GM12878 (cell line): ENCODE measurements around the gene SMARCAD1. TPM values are rescaled to one million over a fixed set of nuclear protein-coding genes. Genes with fewer than 3 reads are reported as not detected.

Experiments used
- BCLAF1 ChIP-seq: fragments of 450-650 bp; IDR thresholded peaks from 2 replicates; pipeline ENCODE4 v1.6.1; 2017; ENCODE audit warnings: antibody characterized with exemption, mild to moderate bottlenecking, moderate library complexity
- FOXK2 ChIP-seq: fragments of 450-650 bp; IDR thresholded peaks from 2 replicates; pipeline ENCODE4 v1.6.1; 2017; ENCODE audit warnings: mild to moderate bottlenecking, moderate library complexity
- JUND ChIP-seq: IDR thresholded peaks from 2 replicates; pipeline ENCODE4 v1.6.1; 2012; ENCODE audit warnings: low read depth, mild to moderate bottlenecking, low read length, improper control_type of control experiment, moderate library complexity
- POLR2AphosphoS2 ChIP-seq: IDR thresholded peaks from 2 replicates; pipeline ENCODE4 v1.6.1; 2011; ENCODE audit warnings: low read depth, mild to moderate bottlenecking, low read length, improper control_type of control experiment, moderate library complexity
- RAD21 ChIP-seq: IDR thresholded peaks from 2 replicates; pipeline ENCODE4 v1.6.1; 2011; ENCODE audit warnings: mild to moderate bottlenecking, low read depth, low read length, moderate library complexity; ENCODE audit not compliant: insufficient read depth
- SPI1 ChIP-seq: IDR thresholded peaks from 2 replicates; pipeline ENCODE4 v1.6.1; 2011; ENCODE audit warnings: low read depth, mild to moderate bottlenecking, low read length, moderate library complexity, borderline replicate concordance; ENCODE audit not compliant: insufficient read depth
- polyA plus RNA-seq, 11 experiments: library from polyadenylated mRNA; depleted of rRNA in 4 of 11; unstranded in 6 of 11; stranded (reverse) in 5 of 11; fragments of >200 nt; fragmentation: Nextera tagmentation in 4 of 11; fragmentation: Illumina TruSeq in 1 of 11; extraction: Ambion mirVana in 4 of 11; extraction: Trizol in 1 of 11; gene quantifications; 1 replicate in 1 of 11; 2 replicates in 10 of 11; pipeline versions ENCODE4 v1.2.1 to v1.2.3, GENCODE V29; 2011 to 2016; ENCODE audit warnings: inconsistent platforms in 2 of 11, missing spikeins in 2 of 11, low read depth in 1 of 11
- total RNA-seq, 4 experiments: library from RNA; depleted of rRNA in 3 of 4; stranded (reverse); fragments of >200 nt in 3 of 4; fragmentation: Illumina TruSeq in 1 of 4; extraction: Trizol in 1 of 4; gene quantifications; 2 replicates each; pipeline versions ENCODE4 v1.2.1 to v1.2.3, GENCODE V29; 2013 to 2021
- TF ChIP-seq, protein P1 (sequence below): fragments of 450-650 bp; IDR thresholded peaks from 2 replicates; pipeline ENCODE4 v1.6.1; 2014; ENCODE audit warnings: mild to moderate bottlenecking

Gene SMARCAD1
- total and polyA plus RNA-seq, 10 of the 15 experiments (the other 5 are each of a cell fraction or from before 2014, with no cell fraction given): 7.6 to 41.2 (median 27.7) TPM

DNA sequence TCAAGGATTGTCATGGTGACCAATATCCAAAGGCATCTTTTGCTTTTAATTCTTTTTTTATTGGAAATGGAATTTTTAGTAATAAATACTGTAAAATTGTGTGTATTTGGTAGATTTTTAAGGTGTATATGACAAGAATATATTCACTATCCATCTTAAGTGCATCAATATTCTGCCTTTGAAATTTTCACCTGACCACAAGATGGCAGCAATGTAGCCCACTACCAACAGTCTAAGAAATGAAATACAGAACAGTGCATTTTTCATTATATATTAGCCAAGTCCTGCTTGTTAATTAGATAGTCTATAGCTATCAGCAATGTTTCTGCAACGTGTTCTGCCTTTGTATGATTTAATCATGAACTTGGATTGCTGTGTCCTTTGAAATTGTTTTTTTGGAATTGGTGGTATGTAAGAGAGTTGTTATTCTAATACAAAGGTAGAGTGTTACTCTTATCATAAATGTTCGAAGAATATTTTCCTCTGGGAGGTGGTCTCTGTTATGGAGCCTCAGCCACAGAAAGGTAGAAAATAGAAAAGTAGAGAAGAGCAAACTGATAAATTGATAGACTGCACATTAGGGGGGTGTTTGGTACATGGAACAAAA, 96.8 kb downstream of the SMARCAD1 start (continued):
- TF ChIP-seq BCLAF1 (no peak), FOXK2 (no peak), POLR2AphosphoS2 (no peak), JUND (no peak), SPI1 (no peak), RAD21 (peak; percentile 69)
- TF ChIP-seq, protein P1, sequence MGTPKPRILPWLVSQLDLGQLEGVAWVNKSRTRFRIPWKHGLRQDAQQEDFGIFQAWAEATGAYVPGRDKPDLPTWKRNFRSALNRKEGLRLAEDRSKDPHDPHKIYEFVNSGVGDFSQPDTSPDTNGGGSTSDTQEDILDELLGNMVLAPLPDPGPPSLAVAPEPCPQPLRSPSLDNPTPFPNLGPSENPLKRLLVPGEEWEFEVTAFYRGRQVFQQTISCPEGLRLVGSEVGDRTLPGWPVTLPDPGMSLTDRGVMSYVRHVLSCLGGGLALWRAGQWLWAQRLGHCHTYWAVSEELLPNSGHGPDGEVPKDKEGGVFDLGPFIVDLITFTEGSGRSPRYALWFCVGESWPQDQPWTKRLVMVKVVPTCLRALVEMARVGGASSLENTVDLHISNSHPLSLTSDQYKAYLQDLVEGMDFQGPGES: no peak
- TF ChIP-seq, all 136 proteins: peak for 3
